Loucy (cell line): ENCODE data around the gene KRT2.

Source experiments
- CTCF ChIP-seq: fragments of 200-600 bp; sonication (generic); conservative IDR thresholded peaks from 2 replicates; pipeline ENCODE4 v1.5.1; 2014; ENCODE audit warnings: mild to moderate bottlenecking, antibody characterized with exemption, low read length
- EZH2phosphoT487 ChIP-seq: fragments of 200-600 bp; IDR thresholded peaks from 2 replicates; pipeline ENCODE4 v1.6.1; 2018; ENCODE audit warnings: antibody characterized with exemption, mild to moderate bottlenecking, moderate library complexity, borderline replicate concordance

- no peak for TF ChIP-seq CTCF
- TF ChIP-seq EZH2phosphoT487, result no peak
Observed at GRCh38 chr12:52630599-52631200, 21.3 kb downstream of the KRT2 start.
